IgD-negative memory B cell (primary cell): Measurements from ENCODE around the gene KCNB1. TPM values are rescaled to one million over a fixed set of nuclear protein-coding genes. Genes with fewer than 3 reads are reported as not detected.
A peak's percentile ranks its signal among the peaks of the same experiment; 100 is the strongest.

Experiments used
- H3K27ac Mint-ChIP-seq, 3 donors: one replicate each; pipeline ENCODE4 v1.8.0; 2020 to 2022; ENCODE audit warnings: mild to moderate bottlenecking in 3 of 3, mixed read lengths in 3 of 3, moderate library complexity in 1 of 3
- H3K27me3 Mint-ChIP-seq: one replicate; pipeline ENCODE4 v1.8.0; 2021; ENCODE audit warnings: mixed read lengths
- H3K36me3 Mint-ChIP-seq: one replicate; pipeline ENCODE4 v1.8.0; 2020; ENCODE audit warnings: mild to moderate bottlenecking, mixed read lengths
- H3K4me1 Mint-ChIP-seq, 3 donors: one replicate each; pipeline ENCODE4 v1.8.0; 2020 to 2022; ENCODE audit warnings: mixed read lengths in 3 of 3, mild to moderate bottlenecking in 1 of 3
- H3K4me3 Mint-ChIP-seq, 4 donors: one replicate each; pipeline ENCODE4 v1.8.0; 2020 to 2022; ENCODE audit warnings: mild to moderate bottlenecking in 4 of 4, mixed read lengths in 4 of 4, moderate library complexity in 3 of 4
- H3K9me3 Mint-ChIP-seq, 3 donors: one replicate each; pipeline ENCODE4 v1.8.0; 2020 to 2021; ENCODE audit warnings: mixed read lengths in 3 of 3, mild to moderate bottlenecking in 1 of 3
- polyA plus RNA-seq: library from polyadenylated mRNA; unstranded; fragments of 300-500 nt; fragmentation: Illumina TruSeq; gene quantifications from one replicate; pipeline ENCODE4 v1.2.3, GENCODE V29; 2021

The KCNB1 gene
- polyA plus RNA-seq, 1 donor from 2014 or later, result not detected

DNA sequence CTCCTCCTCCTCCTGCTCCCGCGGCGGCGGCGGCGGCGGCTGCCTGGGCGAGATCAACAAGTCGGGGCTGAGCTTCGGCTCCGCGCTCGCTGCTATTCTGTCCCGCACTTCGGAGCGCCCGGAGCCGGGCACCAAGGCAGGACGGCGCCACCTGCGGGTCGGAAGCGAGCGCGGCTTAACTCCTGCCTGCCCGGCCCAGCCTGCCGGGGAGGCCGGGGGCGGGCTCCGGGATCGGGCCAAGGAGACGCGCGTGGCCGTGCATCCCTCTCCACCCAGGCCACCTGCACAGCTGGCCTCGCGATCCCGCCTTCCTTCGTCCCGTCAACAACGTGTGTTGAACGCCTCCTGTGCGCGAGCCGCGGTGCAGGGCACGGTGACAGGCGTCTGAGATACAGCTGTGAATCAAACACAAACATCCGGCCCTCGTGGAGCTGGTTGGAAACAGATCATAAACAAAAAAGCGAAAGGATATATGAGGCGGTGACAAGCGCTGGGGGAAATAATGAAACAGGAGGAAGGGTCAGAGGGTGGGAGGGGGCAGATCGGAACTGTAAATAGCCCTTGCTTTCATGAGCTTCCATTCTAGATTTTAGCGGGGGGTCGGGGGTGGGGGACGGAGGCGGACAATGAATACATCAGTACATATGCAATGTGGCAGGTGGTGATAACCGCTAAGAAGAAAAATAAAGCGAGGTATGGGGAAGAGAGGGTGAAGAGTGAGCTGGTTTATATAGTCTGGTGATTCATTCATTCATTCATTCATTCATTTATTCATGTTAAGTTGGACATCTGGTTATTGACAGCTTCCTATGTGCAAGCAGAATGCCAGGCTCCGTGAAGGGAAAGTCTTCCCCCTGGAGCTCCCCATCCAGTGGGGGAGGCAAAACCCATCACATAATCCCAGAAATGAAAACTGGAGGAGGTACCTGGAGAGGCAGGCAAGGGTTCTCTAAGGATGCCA is 2.0 kb upstream of the KCNB1 start:
- H3K9me3 Mint-ChIP-seq, result peaks cover 0 to 7% (median 1%) of the 10 kb centered on the region in 3 donors
- no peak overlapping the region for H3K27ac Mint-ChIP-seq
- peak overlapping the region; percentile 9 to 96 (median 82) for H3K4me3 Mint-ChIP-seq
- peaks cover 3 to 5% (median 5%) of the 10 kb centered on the region in 3 donors for H3K4me1 Mint-ChIP-seq
- peaks cover 52% of the 10 kb centered on the region for H3K27me3 Mint-ChIP-seq
- H3K36me3 Mint-ChIP-seq, result peaks cover 2% of the 10 kb centered on the region

DNA sequence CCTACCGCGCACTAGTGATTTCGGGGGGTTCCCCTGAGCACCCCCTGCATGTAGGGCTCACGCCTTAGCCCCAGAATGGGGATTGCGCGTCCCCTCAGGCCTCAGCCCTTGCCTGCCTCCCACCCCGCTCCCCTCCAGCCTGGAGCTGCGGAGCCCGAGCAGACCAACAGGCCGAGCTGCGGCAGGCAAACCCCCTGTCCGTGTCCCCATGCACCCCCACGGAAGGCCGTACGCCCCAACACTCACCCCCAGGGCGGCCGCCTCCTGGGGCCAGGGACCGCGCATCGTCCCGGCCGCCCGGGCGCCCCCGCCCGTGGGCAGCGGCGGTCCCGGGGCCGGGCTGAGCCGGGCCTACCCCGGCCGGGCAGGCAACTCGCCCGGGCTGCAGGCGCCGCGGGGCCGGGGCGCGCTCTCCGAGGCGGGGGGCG is 1.2 kb upstream of the KCNB1 start:
- Mint-ChIP-seq H3K4me1 (peaks cover 3 to 5% (median 5%) of the 10 kb centered on the region in 3 donors), H3K27ac (no peak overlapping the region), H3K9me3 (peaks cover 0 to 7% (median 0%) of the 10 kb centered on the region in 3 donors), H3K36me3 (peaks cover 2% of the 10 kb centered on the region), H3K27me3 (peaks cover 48% of the 10 kb centered on the region), H3K4me3 (no peak overlapping the region)

DNA sequence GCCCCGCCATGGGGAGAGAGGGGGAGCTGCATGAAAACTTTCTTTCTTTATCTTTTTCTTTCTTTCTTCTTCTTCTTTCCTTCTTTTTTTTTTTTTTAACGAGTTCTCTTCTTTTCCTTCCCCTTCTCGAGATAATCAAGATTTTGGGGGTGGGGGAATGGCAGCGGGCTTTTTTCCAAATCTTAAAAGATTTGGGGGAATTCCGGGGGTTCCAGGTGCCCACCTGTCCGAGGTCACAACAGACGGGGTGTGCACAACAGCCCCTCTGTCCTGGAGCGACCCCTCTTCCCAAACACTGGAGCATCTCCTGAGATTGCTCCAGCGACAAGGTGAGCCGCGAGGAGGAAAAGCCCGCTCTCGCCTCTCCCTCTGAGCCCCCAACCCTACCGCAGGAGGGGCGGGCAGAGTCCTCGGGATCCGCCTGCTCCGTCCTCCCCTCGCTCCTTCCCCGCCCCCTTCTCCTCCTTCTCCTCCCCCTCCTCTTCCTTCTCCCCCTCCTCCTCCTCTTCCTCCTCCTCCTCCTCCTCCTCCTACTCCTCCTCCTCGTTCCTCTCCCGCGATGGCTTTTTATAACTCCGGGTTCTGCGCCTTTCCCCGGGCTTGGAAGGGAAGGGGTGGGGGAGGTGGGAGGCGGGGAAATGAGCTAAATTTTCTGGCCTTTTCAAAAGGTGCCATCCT is 689 bp upstream of the KCNB1 start:
- H3K9me3 Mint-ChIP-seq, result peaks cover 0 to 7% (median 0%) of the 10 kb centered on the region in 3 donors
- H3K27ac Mint-ChIP-seq, result no peak overlapping the region
- H3K36me3 Mint-ChIP-seq, result peaks cover 2% of the 10 kb centered on the region
- no peak overlapping the region for H3K4me3 Mint-ChIP-seq
- peaks cover 3 to 5% (median 5%) of the 10 kb centered on the region in 3 donors for H3K4me1 Mint-ChIP-seq
- H3K27me3 Mint-ChIP-seq, result peaks cover 45% of the 10 kb centered on the region

DNA sequence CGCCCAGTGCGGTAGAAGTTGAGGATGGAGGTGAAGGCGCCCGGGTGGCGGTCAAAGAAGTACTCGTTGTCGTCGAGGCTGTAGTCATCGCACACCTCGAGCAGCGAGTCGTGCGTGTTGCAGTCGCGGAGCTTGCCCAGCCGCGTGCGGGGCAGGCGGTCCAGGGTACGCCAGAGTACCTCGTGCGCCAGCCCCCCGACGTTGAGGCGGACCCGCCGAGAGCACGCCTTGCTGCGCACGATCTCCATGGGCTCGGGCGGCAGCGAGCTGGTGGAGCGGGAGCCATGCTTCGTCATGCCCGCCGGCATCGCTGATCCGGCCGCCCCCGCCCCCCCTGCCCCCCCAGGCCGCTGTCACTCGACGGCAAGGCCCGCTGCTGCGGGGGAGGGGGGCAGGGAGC is 295 bp downstream of the KCNB1 start:
- Mint-ChIP-seq H3K27ac (no peak overlapping the region), H3K36me3 (peaks cover 2% of the 10 kb centered on the region), H3K9me3 (peaks cover 0 to 4% (median 0%) of the 10 kb centered on the region in 3 donors), H3K27me3 (peaks cover 44% of the 10 kb centered on the region), H3K4me3 (peak overlapping the region in 1 of 4 donors; percentile 45), H3K4me1 (peaks cover 3 to 5% (median 5%) of the 10 kb centered on the region in 3 donors)

DNA sequence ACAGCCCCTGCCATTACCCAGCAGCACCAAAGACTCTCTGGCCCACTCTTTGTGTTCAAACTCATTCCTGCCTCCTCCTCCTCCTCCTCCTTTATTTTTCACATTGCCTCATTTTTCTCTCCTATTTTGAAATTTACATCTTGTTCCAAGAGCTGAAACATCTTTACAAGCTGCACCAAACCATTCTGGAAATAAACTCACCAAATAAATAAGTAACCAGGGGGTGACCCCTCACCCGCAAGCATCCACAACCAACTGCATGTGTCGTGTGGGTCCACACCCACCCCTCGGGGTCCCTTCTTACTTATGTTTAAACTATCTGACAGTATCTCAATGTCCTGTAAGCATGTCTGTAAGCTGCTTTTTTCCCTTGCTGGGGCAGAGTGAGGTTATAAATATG is 1.4 kb downstream of the KCNB1 start:
- peaks cover 3 to 5% (median 5%) of the 10 kb centered on the region in 3 donors for H3K4me1 Mint-ChIP-seq
- peak overlapping the region in 1 of 4 donors; percentile 28 for H3K4me3 Mint-ChIP-seq
- peaks cover 38% of the 10 kb centered on the region for H3K27me3 Mint-ChIP-seq
- peaks cover 0 to 3% (median 0%) of the 10 kb centered on the region in 3 donors for H3K9me3 Mint-ChIP-seq
- no peak overlapping the region for H3K27ac Mint-ChIP-seq
- H3K36me3 Mint-ChIP-seq, result peaks cover 2% of the 10 kb centered on the region

DNA sequence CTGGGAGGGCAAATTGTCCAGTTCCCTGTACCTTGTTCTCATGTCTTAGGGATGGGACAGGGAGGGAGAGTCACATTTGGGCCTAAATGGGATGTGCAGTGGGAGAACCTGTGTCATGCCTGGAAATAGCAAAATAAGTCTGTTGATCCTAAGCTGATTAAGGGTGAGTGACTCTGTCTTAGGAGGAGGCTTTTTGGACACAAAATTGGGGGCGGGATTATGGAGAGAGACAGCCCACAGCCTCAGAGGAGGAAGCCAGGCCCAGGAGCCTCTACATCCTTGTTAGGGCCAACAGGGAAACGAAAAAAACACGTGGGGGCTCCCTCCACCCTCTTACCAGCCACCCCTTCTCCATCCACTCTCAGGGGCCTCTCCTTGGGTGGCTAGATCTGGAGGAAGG is 2.2 kb downstream of the KCNB1 start:
- peaks cover 36% of the 10 kb centered on the region for H3K27me3 Mint-ChIP-seq
- H3K4me1 Mint-ChIP-seq, result peaks cover 3 to 5% (median 5%) of the 10 kb centered on the region in 3 donors
- H3K9me3 Mint-ChIP-seq, result peaks cover 0 to 3% (median 0%) of the 10 kb centered on the region in 3 donors
- H3K4me3 Mint-ChIP-seq, result no peak overlapping the region
- H3K27ac Mint-ChIP-seq, result no peak overlapping the region
- peaks cover 2% of the 10 kb centered on the region for H3K36me3 Mint-ChIP-seq

DNA sequence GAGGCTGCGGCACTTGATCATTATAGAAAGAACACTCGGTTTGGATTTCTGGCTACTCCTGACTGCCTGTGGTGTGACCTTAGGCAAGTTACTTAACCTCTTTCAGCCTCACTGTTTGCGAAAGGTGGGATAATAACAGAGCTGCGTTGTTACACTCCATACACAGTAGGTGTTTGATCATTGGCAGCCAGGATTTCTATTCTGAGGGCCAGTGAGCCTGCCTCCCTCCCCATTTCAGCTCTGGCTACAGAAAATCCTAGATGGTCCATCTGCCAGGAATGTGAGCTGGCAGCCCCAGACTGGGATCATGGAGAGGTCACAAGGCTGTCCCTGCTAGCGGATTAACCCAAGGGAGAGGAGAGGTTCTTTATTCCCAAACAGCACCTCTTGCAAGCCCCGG is 2.7 kb downstream of the KCNB1 start:
- Mint-ChIP-seq H3K27me3 (peaks cover 34% of the 10 kb centered on the region), H3K36me3 (peaks cover 2% of the 10 kb centered on the region)

DNA sequence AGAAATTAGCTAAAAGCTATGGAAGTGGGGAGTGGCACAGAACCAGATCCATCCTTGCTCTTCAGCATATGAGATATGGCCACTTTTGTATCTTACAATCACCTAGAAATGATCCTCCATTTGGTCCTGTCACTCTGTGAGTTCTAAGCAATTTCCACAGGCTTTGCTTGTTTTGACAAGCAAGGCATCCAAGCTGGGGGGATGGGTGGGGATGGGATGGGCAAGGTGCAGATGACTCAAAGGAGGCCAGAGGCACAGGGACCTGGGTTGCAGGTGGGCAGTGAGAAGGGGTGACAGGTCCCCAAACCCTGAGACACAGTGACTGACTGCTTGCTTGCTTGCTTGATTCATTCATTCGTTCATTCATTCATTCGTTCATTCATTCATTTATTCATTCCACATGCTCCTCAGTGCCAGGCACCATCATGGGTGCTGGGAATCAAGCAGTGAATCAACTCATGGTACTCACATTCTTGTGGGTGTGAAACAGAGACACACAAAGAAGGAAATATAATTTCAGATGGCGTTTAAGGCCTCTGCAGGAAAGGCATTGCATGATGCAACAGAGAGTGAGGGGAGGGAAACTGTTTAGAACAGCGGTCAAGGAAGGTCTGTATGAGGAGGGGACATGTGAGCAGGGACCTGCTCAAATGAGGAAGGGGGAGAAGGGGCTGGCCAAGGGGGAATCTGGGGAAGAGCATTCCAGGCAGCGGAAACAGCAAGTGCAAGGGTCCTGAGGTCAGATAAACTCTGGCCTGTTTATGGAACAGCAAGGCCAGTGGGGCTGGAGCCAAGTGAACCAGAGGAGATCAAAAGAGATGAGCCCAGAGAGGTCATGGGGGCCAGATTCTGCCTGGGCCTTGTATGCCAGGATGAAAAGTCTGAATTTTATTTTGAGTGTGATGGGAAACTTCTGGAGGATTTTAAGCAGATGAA is 3.4 kb downstream of the KCNB1 start:
- Mint-ChIP-seq H3K27me3 (peaks cover 28% of the 10 kb centered on the region), H3K4me3 (no peak overlapping the region), H3K4me1 (no peaks in the 10 kb centered on the region), H3K36me3 (no peaks in the 10 kb centered on the region), H3K27ac (no peak overlapping the region), H3K9me3 (peaks cover 0 to 1% (median 0%) of the 10 kb centered on the region in 3 donors)

More for the DNA sequence above, 2.7 kb downstream of the KCNB1 start:
- peaks cover 0 to 3% (median 0%) of the 10 kb centered on the region in 3 donors for H3K9me3 Mint-ChIP-seq
- no peak overlapping the region for H3K4me3 Mint-ChIP-seq
- no peak overlapping the region for H3K27ac Mint-ChIP-seq
- H3K4me1 Mint-ChIP-seq, result peaks cover 3 to 5% (median 5%) of the 10 kb centered on the region in 3 donors

DNA sequence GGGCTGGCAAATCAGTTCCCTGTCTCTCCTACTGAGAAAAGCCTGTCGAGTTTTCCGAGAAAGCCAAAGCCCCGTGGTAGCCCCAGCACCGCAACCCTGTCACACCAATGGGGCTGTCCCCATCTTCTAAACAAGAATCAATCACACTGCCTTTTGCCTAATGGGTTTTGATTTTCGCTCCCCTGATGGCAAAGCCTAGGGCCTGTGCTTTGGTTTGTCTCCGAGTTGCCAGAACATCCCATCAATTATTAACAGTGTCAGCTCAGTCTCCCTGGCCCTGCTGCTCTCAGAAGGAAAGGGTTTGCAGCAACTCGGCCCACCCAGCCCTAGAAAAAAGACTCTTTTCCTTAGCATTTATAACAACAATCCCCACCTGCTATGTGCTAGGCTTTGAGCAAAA is 4.2 kb downstream of the KCNB1 start:
- H3K27me3 Mint-ChIP-seq, result peaks cover 28% of the 10 kb centered on the region
- H3K27ac Mint-ChIP-seq, result no peak overlapping the region
- H3K4me3 Mint-ChIP-seq, result no peak overlapping the region
- H3K36me3 Mint-ChIP-seq, result no peaks in the 10 kb centered on the region
- H3K4me1 Mint-ChIP-seq, result no peaks in the 10 kb centered on the region
- H3K9me3 Mint-ChIP-seq, result peaks cover 0 to 1% (median 0%) of the 10 kb centered on the region in 3 donors

DNA sequence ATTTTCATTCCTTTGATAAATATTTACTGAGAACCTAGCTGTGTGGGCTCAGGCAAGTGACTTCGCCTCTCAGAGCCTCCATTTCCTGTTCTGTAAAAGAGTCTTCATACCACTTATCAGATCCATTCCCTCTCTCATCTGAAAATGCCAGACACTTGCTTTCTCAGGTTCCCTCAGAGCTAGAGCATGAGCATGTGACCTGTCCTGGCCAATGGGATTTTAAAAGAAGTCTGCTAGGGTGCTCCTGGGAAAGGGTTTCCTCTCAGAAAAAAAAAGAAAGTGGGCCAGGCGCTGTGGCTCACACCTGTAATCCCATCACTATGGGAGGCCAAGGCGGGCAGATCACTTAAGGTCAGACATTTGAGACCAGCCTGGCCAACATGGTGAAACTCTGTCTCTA is 5.3 kb downstream of the KCNB1 start:
- Mint-ChIP-seq H3K27ac (no peak overlapping the region), H3K27me3 (peaks cover 28% of the 10 kb centered on the region), H3K4me3 (no peak overlapping the region), H3K9me3 (peaks cover 0 to 1% (median 0%) of the 10 kb centered on the region in 3 donors), H3K4me1 (no peaks in the 10 kb centered on the region), H3K36me3 (no peaks in the 10 kb centered on the region)

DNA sequence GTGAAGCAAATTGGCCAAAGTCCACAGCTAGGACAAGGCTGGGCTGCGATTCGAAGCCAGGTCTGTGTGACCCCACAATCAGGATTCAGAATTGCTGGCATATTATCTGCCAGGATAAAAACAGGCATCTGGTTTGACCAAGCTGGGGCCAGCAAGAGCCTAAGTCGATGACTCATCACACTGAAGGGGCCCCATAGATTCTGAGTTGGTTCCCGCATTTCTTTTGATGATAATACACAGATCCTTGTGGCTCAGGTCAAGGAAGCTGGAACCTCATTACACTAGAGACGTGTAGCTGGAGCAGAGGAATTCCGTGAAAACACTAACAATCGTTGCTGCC is 6.5 kb downstream of the KCNB1 start:
- no peak overlapping the region for H3K4me3 Mint-ChIP-seq
- peaks cover 17% of the 10 kb centered on the region for H3K27me3 Mint-ChIP-seq
- H3K4me1 Mint-ChIP-seq, result no peaks in the 10 kb centered on the region
- no peaks in the 10 kb centered on the region for H3K36me3 Mint-ChIP-seq
- H3K9me3 Mint-ChIP-seq, result peaks cover 0 to 1% (median 0%) of the 10 kb centered on the region in 3 donors
- peak overlapping the region in 1 of 3 donors; percentile 7 for H3K27ac Mint-ChIP-seq

DNA sequence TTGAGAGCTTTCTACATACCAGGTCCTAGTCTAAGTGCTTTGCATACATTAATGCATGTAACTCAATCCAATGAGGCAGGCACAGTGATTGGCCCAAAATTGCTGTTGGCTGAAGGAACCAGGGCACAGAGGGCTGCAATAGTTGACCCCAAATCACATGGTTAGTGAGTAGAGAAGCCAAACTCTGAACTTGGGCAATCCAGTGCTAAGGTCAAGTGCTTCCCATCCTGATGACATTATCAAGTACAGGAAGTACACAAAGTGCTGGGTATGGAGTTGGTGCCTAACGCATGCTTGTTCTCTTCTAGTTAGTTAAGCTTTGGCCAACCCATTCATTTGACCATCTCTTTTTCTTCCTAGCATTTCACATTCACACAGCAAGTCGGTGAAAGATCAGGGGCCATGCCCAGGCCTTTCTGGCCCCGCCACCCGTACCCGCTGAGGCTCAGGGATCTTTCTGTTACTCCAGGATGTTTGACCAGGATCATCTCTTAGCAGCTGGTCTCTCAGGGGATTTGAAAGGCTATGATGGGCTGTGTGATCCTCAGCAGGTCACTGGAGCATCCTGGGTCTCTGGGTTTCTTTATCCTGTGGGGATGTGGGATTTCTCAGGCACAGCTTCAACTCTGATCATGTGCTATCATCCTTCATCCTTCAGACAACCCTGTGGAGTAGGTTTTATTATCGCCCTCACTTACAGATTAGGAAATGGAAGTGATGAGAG is 7.0 kb downstream of the KCNB1 start:
- Mint-ChIP-seq H3K27me3 (peaks cover 13% of the 10 kb centered on the region), H3K4me3 (no peak overlapping the region)

DNA sequence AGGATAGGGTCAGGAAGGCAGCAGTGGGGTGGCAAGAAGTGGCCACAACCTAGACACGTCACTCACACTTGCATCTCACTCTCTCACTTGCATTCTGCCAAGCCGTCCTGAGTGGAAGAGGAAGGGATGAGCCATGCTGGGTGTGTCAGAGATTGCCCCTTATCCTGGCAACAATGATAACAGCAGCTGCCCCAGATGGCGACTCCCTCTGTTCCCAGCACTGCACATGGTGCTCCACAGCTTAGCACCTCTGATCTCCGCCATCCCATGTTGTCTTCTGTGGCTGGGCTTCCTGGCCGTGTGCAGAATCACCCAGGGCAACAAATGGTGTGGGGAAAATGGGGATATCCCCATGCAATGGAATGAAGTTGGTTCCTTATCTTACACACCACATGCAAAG is 11.1 kb downstream of the KCNB1 start:
- Mint-ChIP-seq H3K27ac (no peak overlapping the region), H3K9me3 (no peaks in the 10 kb centered on the region)

More for the DNA sequence above, 7.0 kb downstream of the KCNB1 start:
- no peak overlapping the region for H3K27ac Mint-ChIP-seq
- no peaks in the 10 kb centered on the region for H3K9me3 Mint-ChIP-seq
- no peaks in the 10 kb centered on the region for H3K4me1 Mint-ChIP-seq
- H3K36me3 Mint-ChIP-seq, result no peaks in the 10 kb centered on the region

DNA sequence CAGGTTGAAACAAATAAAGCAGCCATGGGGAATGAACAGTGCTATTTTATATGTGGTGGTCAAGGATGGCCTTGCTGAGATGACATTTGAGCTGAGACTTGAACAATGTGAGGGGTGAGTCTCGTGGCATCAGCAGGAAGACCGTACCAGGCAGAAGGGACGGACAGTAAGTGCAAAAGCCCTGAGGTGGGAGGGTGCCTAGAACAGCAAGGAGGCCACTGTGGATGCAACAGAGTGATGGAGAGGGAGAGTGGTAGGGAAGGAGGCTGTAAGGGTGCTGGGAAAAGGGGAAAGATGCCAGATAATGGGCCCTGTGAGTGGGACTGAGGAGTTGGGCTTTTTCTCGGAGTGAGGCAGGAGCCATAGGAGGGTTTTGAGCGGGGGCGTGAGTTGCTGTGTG is 11.5 kb downstream of the KCNB1 start:
- Mint-ChIP-seq H3K27ac (no peak overlapping the region), H3K9me3 (no peaks in the 10 kb centered on the region), H3K4me1 (no peaks in the 10 kb centered on the region), H3K36me3 (no peaks in the 10 kb centered on the region), H3K27me3 (peaks cover 11% of the 10 kb centered on the region), H3K4me3 (no peak overlapping the region)

More for the DNA sequence above, 11.1 kb downstream of the KCNB1 start:
- Mint-ChIP-seq H3K36me3 (no peaks in the 10 kb centered on the region), H3K4me1 (no peaks in the 10 kb centered on the region), H3K4me3 (no peak overlapping the region), H3K27me3 (peaks cover 11% of the 10 kb centered on the region)
